Fibroblast of lung (primary cell): ENCODE data around the gene SACM1L. TPM values are rescaled to one million over a fixed set of nuclear protein-coding genes. Genes with fewer than 3 reads are reported as not detected.

Source experiments
- DNase-seq, 2 donors: peaks; one replicate each; pipeline versions ENCODE4 v3.0.0 to v3.0.0-alpha.2; 2010; ENCODE audit warnings: low read depth in 2 of 2
- H2AFZ ChIP-seq: 2 replicates; pipeline ENCODE4 v1.5.1; 2012; ENCODE audit warnings: low read length, control low read depth, inconsistent platforms
- H3K27ac ChIP-seq: 2 replicates; pipeline ENCODE4 v1.5.1; 2011; ENCODE audit warnings: low read length, control low read depth; ENCODE audit not compliant: insufficient read depth
- H3K27me3 ChIP-seq: 2 replicates; pipeline ENCODE4 v1.5.1; 2011; ENCODE audit warnings: mild to moderate bottlenecking, low read length; ENCODE audit not compliant: control insufficient read depth, insufficient read depth
- H3K36me3 ChIP-seq: 2 replicates; pipeline ENCODE4 v1.5.1; 2011; ENCODE audit warnings: low read length; ENCODE audit not compliant: control insufficient read depth, insufficient read depth
- H3K4me1 ChIP-seq: 2 replicates; pipeline ENCODE4 v1.5.1; 2011; ENCODE audit warnings: low read length; ENCODE audit not compliant: control insufficient read depth, insufficient read depth; ENCODE audit errors: extremely low read depth
- H3K4me2 ChIP-seq: 2 replicates; pipeline ENCODE4 v1.5.1; 2011; ENCODE audit warnings: low read length, control low read depth; ENCODE audit not compliant: insufficient read depth; ENCODE audit errors: extremely low read depth
- H3K4me3 ChIP-seq, 4 experiments: fragments of 200-600 bp in 1 of 4; sonication (generic) in 1 of 4; replicated peaks in 1 of 4; 2 replicates each; pipeline ENCODE4 v1.5.1; 2011 to 2016; ENCODE audit warnings: low read length in 4 of 4, low read depth in 3 of 4, mild to moderate bottlenecking in 3 of 4, control low read depth in 2 of 4, inconsistent platforms in 1 of 4, mixed read lengths in 1 of 4; ENCODE audit not compliant: insufficient read depth in 1 of 4; ENCODE audit errors: control extremely low read depth in 1 of 4
- H3K79me2 ChIP-seq: 2 replicates; pipeline ENCODE4 v1.5.1; 2012; ENCODE audit warnings: mild to moderate bottlenecking, low read length, inconsistent platforms; ENCODE audit not compliant: control insufficient read depth, insufficient read depth
- H3K9ac ChIP-seq: 2 replicates; pipeline ENCODE4 v1.5.1; 2011; ENCODE audit warnings: mild to moderate bottlenecking, low read length, control low read depth; ENCODE audit not compliant: insufficient read depth
- H3K9me3 ChIP-seq: 2 replicates; pipeline ENCODE4 v1.5.1; 2012; ENCODE audit warnings: low read depth, low read length; ENCODE audit not compliant: control insufficient read depth, insufficient read depth
- H4K20me1 ChIP-seq: 2 replicates; pipeline ENCODE4 v1.5.1; 2011; ENCODE audit warnings: low read length; ENCODE audit not compliant: control insufficient read depth, insufficient read depth; ENCODE audit errors: extremely low read depth
- CTCF ChIP-seq, 2 donors: IDR thresholded peaks in 1 of 2; conservative IDR thresholded peaks in 1 of 2; 1 replicate in 1 of 2; 2 replicates in 1 of 2; pipeline ENCODE4 v1.5.1; 2011 to 2012; ENCODE audit warnings: low read length in 2 of 2, control low read depth in 1 of 2, inconsistent platforms in 1 of 2, low read depth in 1 of 2, mild to moderate bottlenecking in 1 of 2
- EZH2 ChIP-seq: IDR thresholded peaks from 2 replicates; pipeline ENCODE4 v1.5.1; 2012; ENCODE audit warnings: low read length, control low read depth, mild to moderate bottlenecking; ENCODE audit errors: missing control alignments
- polyA plus RNA-seq, 2 donors: library from polyadenylated mRNA; depleted of rRNA in 1 of 2; stranded (reverse) in 1 of 2; unstranded in 1 of 2; fragments of >200 nt; gene quantifications; 2 replicates each; pipeline ENCODE4 v1.2.1, GENCODE V29; 2011 to 2012; ENCODE audit warnings: missing spikeins in 1 of 2
- total RNA-seq: library from RNA; depleted of rRNA; stranded (reverse); fragments of >200 nt; gene quantifications from 2 replicates; pipeline ENCODE4 v1.2.1, GENCODE V29; 2014

The SACM1L gene
- total and polyA plus RNA-seq, 2 donors (not counting 1 experiment from before 2014, with no cell fraction given): 33.3 to 41.8 TPM

- H3K27me3 ChIP-seq: no peaks in the 10 kb centered on the region
Observed at GRCh38 chr3:45655906-45656305, 33.3 kb upstream of the SACM1L start.

DNA sequence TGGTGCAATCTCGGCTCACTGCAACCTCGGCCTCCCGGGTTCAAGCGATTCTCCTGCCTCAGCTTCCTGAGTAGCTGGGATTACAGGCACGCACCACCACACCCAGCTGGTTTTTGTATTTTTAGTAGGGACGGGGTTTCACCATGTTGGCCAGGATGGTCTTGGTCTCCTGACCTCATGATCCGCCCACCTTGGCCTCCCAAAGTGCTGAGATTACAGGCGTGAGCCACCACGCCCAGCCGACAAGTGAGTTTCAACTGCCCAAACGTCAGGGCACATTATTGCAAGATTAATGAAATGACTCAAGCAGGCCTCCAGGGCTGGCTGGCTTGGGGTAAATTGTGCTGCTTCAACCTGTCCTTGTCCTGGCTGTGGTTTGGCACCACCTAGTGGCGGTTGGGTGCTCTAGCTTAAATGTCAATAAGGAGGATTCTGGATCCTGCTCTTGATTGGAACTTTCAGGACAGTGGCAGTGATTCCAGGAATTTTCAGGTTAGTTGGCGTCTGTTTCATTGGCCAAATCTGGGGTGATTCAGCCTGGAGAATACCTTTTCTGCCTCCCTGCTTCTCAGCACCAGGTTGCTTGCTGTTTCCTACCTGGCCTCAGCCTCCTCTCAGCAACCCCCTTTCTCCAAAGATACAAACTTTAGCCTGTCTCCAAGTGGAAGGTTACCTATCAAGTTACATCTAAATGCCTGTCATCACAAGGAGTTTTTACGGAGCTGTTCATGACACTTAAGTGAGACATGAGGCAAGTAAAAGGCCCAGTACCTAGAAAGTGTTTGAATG is 32.4 kb upstream of the SACM1L start:
- Histone ChIP-seq H2AFZ (no peak overlapping the region), H3K36me3 (no peaks in the 10 kb centered on the region), H3K4me2 (no peak overlapping the region), H3K27ac (no peak overlapping the region), H3K27me3 (no peaks in the 10 kb centered on the region), H3K4me1 (peaks cover 26% of the 10 kb centered on the region), H3K79me2 (peaks cover 41% of the 10 kb centered on the region), H3K9me3 (no peaks in the 10 kb centered on the region), H4K20me1 (no peaks in the 10 kb centered on the region), H3K4me3 (no peak overlapping the region), H3K9ac (no peak overlapping the region)
- peak; percentile 90 to 97 for DNase-seq
- TF ChIP-seq EZH2 (no peak), CTCF (conservative IDR thresholded peaks at IDR 0.05 in 1 of 2, IDR thresholded peaks at IDR 0.05 in 1 of 2; ENCODE audit: low read depth in 1 of 2, low read length in 2 of 2) (peak; percentile 93 to 97)

More at GRCh38 chr3:45655906-45656305, 33.3 kb upstream of the SACM1L start:
- H3K4me1 ChIP-seq: peaks cover 26% of the 10 kb centered on the region
- no peak overlapping the region for H2AFZ ChIP-seq
- peak in 1 of 2 donors; percentile 28 for DNase-seq
- peak overlapping the region; percentile 33 for H3K27ac ChIP-seq
- H3K9me3 ChIP-seq: no peaks in the 10 kb centered on the region
- H3K79me2 ChIP-seq: peaks cover 40% of the 10 kb centered on the region
- no peaks in the 10 kb centered on the region for H4K20me1 ChIP-seq
- no peak overlapping the region for H3K4me3 ChIP-seq
- no peak overlapping the region for H3K9ac ChIP-seq
- no peaks in the 10 kb centered on the region for H3K36me3 ChIP-seq
- no peak overlapping the region for H3K4me2 ChIP-seq
- no peak for TF ChIP-seq EZH2
- TF ChIP-seq CTCF (conservative IDR thresholded peaks at IDR 0.05 in 1 of 2, IDR thresholded peaks at IDR 0.05 in 1 of 2; ENCODE audit: low read depth in 1 of 2, low read length in 2 of 2): no peak

DNA sequence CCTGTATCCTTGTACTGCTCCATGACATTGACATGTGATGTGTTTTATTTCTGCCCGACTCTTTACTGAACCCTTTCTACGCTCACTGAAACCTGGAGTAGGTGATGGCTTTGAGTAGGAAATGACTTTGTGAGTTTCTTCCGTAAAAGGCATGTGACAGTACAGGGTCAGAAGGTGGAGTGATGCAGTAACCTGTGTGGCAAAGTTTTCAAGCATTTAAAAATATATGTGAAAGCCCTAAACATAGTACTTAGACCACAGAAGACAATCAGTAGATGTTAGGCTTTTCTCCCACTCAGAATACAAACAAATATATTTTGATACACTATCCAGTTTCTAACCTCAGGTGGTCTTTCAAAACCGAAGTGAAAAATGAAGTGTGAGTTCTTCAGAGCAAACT is 31.3 kb upstream of the SACM1L start:
- Histone ChIP-seq H3K27ac (no peak overlapping the region), H4K20me1 (no peaks in the 10 kb centered on the region), H3K27me3 (no peaks in the 10 kb centered on the region), H3K4me2 (no peak overlapping the region), H3K79me2 (peaks cover 34% of the 10 kb centered on the region), H3K4me3 (no peak overlapping the region), H3K36me3 (no peaks in the 10 kb centered on the region), H3K9me3 (no peaks in the 10 kb centered on the region), H2AFZ (no peak overlapping the region), H3K4me1 (peaks cover 19% of the 10 kb centered on the region), H3K9ac (no peak overlapping the region)
- no peak for TF ChIP-seq EZH2
- TF ChIP-seq CTCF (conservative IDR thresholded peaks at IDR 0.05 in 1 of 2, IDR thresholded peaks at IDR 0.05 in 1 of 2; ENCODE audit: low read depth in 1 of 2, low read length in 2 of 2): no peak
- DNase-seq: no peak
